ENCODE results near the gene NRF1.

Gene NRF1

DNA sequence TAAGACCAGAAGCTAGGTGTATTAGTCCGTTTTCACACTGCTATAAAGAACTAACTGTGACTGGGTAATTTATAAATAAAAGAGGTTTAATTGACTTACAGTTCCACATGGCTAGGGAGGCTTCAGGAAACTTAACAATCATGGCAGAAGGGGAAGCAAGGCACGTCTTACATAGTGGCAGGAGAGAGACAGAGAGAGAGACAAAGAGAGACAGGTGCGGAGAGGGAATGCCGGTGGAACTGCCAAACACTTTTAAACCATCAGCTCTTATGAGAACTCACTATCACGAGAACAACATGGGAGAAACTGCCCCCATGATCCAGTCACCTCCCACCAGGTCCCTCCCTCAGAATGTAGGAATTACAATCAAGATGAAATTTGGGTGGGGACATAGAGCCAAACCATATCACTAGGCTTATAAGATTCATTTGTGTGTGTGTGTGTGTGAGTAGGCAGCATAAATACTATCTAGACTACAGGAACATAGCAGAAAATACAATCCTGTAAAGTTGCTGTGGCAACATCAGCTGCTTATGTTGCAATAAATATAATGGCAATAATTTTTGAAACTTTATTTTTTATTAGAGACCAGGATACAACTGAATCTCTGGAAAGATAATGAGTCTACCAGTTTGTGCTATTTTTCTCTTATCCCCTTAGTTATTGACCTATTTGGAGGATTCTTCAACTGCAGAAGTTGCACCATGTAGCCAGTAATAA, 77.1 kb downstream of the NRF1 start:
- DNase-seq (ENCODE audit: low read depth in 2 of 2): peak in 1 of 2 donors; percentile 34
- H3K4me3 ChIP-seq (replicated peaks in 1 of 2; ENCODE audit: low read depth in 2 of 2, low read length in 2 of 2): no peak overlapping the region
- TF ChIP-seq, protein P1, sequence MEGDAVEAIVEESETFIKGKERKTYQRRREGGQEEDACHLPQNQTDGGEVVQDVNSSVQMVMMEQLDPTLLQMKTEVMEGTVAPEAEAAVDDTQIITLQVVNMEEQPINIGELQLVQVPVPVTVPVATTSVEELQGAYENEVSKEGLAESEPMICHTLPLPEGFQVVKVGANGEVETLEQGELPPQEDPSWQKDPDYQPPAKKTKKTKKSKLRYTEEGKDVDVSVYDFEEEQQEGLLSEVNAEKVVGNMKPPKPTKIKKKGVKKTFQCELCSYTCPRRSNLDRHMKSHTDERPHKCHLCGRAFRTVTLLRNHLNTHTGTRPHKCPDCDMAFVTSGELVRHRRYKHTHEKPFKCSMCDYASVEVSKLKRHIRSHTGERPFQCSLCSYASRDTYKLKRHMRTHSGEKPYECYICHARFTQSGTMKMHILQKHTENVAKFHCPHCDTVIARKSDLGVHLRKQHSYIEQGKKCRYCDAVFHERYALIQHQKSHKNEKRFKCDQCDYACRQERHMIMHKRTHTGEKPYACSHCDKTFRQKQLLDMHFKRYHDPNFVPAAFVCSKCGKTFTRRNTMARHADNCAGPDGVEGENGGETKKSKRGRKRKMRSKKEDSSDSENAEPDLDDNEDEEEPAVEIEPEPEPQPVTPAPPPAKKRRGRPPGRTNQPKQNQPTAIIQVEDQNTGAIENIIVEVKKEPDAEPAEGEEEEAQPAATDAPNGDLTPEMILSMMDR (IDR thresholded peaks at IDR 0.05; ENCODE audit: low read depth, low read length): no peak

DNA sequence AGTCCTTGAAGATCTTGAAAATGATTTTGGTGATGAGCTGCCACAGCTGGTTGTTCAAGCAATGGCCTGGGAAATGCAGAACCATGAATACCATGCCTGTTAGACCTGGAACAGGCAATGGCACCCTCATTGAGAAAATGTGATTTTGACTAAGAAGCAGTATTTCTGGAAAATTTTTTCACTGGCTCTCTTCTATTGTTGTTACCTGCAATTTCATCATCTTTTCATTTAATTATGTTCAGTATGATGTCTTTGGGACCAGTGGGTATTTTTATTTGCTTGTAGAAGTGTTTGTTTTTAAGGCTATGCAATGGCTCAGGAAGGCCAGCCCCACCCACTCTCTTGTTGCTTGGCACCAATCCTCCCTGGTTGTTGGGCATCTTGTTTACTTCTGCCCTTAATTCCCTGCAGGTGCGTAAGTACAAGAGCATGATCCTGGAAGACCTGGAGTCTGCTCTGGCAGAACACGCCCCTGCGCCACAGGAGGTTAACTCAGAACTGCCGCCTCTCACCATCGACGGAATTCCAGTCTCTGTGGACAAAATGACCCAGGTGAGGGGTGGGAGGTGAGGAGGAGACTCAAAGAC, 78.6 kb downstream of the NRF1 start:
- H3K4me3 ChIP-seq (replicated peaks in 1 of 2; ENCODE audit: low read depth in 2 of 2, low read length in 2 of 2): no peak overlapping the region
- TF ChIP-seq, protein P1 (IDR thresholded peaks at IDR 0.05; ENCODE audit: low read depth, low read length): no peak
- DNase-seq (ENCODE audit: low read depth in 2 of 2): no peak

DNA sequence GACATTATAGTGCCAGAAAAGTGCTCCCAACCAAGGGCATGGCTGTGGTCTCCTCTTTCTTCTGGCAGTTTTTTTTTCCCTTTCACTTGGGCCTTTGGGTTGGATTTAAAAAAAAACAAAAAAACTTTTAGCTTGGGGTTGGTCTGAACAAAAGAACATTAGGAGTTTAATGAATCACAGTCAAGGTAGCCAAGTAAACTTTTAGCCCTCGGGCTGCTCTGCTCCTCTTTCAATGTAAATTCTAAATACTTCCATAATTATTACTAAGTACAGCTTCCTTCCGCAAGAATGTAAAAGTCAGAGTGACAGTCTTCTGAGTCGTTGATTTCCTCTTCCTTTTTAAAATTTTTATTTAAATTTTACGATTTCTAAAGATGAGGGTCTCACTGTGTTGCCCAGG, 79.2 kb downstream of the NRF1 start:
- TF ChIP-seq, protein P1 (IDR thresholded peaks at IDR 0.05; ENCODE audit: low read depth, low read length): no peak
- no peak for DNase-seq (ENCODE audit: low read depth in 2 of 2)
- H3K4me3 ChIP-seq (replicated peaks in 1 of 2; ENCODE audit: low read depth in 2 of 2, low read length in 2 of 2): no peak overlapping the region

DNA sequence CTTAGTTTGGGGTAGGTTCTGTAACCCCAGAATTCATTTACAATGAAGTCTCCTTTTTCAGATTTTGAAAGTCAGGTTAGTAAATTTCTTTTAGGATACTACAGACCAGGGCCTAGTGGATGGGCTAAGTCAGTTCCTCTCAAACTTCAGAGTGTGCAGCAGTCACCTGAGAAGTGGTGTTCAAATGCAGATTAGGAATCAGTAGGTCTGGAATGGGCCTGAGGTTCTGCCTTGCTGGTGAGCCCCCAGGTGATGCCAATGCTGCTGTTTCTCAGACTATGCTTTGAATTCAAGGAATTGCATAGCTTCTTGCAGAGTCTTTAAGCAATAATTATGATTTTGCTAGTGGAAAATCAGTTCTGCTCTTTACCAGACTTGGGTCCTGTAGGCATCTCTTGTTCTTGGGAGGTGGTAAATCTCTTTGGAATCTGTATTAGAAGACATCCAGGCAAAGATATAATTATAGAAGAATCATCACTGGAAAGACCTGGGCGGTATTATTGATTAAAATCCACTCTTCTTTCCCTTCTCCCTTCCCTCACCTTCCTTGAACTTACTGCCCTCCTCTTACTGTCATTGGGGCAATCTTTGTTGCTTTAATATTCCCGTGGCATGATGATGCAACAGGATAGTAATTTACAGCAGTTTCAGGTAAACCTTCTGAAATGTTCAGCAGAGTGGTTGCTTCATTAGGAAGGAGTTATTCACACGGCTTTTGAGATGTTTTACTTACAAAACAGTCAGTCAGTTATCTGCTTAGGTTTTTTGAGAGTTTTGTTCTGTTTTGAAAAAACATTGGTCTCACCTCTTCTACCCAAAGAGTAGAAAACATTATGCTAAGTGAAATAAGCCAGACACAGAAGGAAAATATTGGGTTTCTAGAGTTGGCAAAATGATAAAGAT, 87.2 kb downstream of the NRF1 start:
- TF ChIP-seq, protein P1 (IDR thresholded peaks at IDR 0.05; ENCODE audit: low read depth, low read length): no peak
- DNase-seq (ENCODE audit: low read depth in 2 of 2): no peak
- no peak overlapping the region for H3K4me3 ChIP-seq (replicated peaks in 1 of 2; ENCODE audit: low read depth in 2 of 2, low read length in 2 of 2)

- peak; percentile 9 to 43 for DNase-seq (ENCODE audit: low read depth in 2 of 2)
- TF ChIP-seq, protein P1 (IDR thresholded peaks at IDR 0.05; ENCODE audit: low read depth, low read length): no peak
- no peak overlapping the region for H3K4me3 ChIP-seq (replicated peaks in 1 of 2; ENCODE audit: low read depth in 2 of 2, low read length in 2 of 2)
These were observed 90.8 kb downstream of the NRF1 start for GRCh38 chr7:129702316-129702715.

DNA sequence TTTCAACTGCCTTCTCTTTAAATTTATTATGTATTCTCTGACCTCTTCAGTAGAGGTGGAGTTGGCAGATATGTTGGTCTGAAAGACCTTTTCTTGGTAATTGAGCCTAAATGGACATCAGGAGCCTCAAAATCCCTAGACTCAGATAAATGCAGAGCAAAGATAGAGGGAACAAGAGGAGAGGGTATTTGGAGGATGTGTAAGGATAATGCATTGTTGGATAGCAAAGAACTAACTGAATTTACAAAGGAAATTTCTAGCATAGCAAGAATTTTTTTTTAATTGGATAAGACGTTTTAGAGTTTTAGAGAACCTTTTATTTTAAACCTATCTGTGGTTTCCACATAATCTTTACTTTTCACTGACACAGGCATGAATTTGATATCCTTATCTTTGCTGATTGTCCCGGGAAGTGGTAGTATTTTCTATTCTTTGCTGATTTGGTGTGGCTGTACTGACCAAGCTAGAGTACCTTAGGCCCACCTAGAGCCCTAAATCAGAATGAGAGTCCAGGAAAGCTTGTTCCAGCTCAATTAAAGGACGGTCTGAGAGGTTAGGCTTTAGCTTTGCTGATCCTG, 91.3 kb downstream of the NRF1 start:
- TF ChIP-seq, protein P1 (IDR thresholded peaks at IDR 0.05; ENCODE audit: low read depth, low read length): no peak
- H3K4me3 ChIP-seq (replicated peaks in 1 of 2; ENCODE audit: low read depth in 2 of 2, low read length in 2 of 2): no peak overlapping the region
- DNase-seq (ENCODE audit: low read depth in 2 of 2): no peak
